ENCODE results near the gene JAG2.

The JAG2 gene

GRCh38 chr14:105200641-105201040 lies 32.1 kb upstream of the JAG2 start:
- Histone ChIP-seq H3K4me3 (no peak overlapping the region), H3K9ac (ENCODE audit: insufficient read length) (no peak overlapping the region), H3K9me3 (ENCODE audit: low read depth, low read length) (no peaks in the 10 kb centered on the region), H3K27ac (no peak overlapping the region), H3K36me3 (ENCODE audit: insufficient read depth, low read length) (no peaks in the 10 kb centered on the region)
- no peak for DNase-seq (ENCODE audit: low read depth, low spot score)
- no peak for TF ChIP-seq EZH2 (IDR thresholded peaks at IDR 0.05)

GRCh38 chr14:105200074-105200473 lies 31.5 kb upstream of the JAG2 start:
- no peak overlapping the region for H3K27ac ChIP-seq
- H3K9ac ChIP-seq (ENCODE audit: insufficient read length) = no peak overlapping the region
- no peak overlapping the region for H3K4me3 ChIP-seq
- H3K36me3 ChIP-seq (ENCODE audit: insufficient read depth, low read length) = no peaks in the 10 kb centered on the region
- H3K9me3 ChIP-seq (ENCODE audit: low read depth, low read length) = no peaks in the 10 kb centered on the region
- TF ChIP-seq EZH2 (IDR thresholded peaks at IDR 0.05) (no peak), FOXP2 (optimal IDR thresholded peaks at IDR 0.05; ENCODE audit: control extremely low read depth, extremely low read length, insufficient read depth) (no peak), POLR2AphosphoS5 (IDR thresholded peaks at IDR 0.05; ENCODE audit: borderline replicate concordance, low read depth, low read length) (no peak)
- no peak for DNase-seq (ENCODE audit: low read depth, low spot score)

GRCh38 chr14:105199093-105199492 lies 30.5 kb upstream of the JAG2 start:
- no peak overlapping the region for H3K27ac ChIP-seq
- TF ChIP-seq EZH2 (IDR thresholded peaks at IDR 0.05) (no peak), FOXP2 (optimal IDR thresholded peaks at IDR 0.05; ENCODE audit: control extremely low read depth, extremely low read length, insufficient read depth) (no peak), POLR2AphosphoS5 (IDR thresholded peaks at IDR 0.05; ENCODE audit: borderline replicate concordance, low read depth, low read length) (no peak)

GRCh38 chr14:105198588-105198987 lies 30.0 kb upstream of the JAG2 start:
- H3K27ac ChIP-seq = no peak overlapping the region
- no peak overlapping the region for H3K4me3 ChIP-seq
- TF ChIP-seq FOXP2 (optimal IDR thresholded peaks at IDR 0.05; ENCODE audit: control extremely low read depth, extremely low read length, insufficient read depth) (no peak), EZH2 (IDR thresholded peaks at IDR 0.05) (no peak), POLR2AphosphoS5 (IDR thresholded peaks at IDR 0.05; ENCODE audit: borderline replicate concordance, low read depth, low read length) (no peak)
- H3K9ac ChIP-seq (ENCODE audit: insufficient read length) = no peak overlapping the region
- H3K36me3 ChIP-seq (ENCODE audit: insufficient read depth, low read length) = no peaks in the 10 kb centered on the region
- H3K9me3 ChIP-seq (ENCODE audit: low read depth, low read length) = no peaks in the 10 kb centered on the region
- DNase-seq (ENCODE audit: low read depth, low spot score) = no peak

More at GRCh38 chr14:105199093-105199492, 30.5 kb upstream of the JAG2 start:
- no peak for DNase-seq (ENCODE audit: low read depth, low spot score)
- Histone ChIP-seq H3K9me3 (ENCODE audit: low read depth, low read length) (no peaks in the 10 kb centered on the region), H3K9ac (ENCODE audit: insufficient read length) (no peak overlapping the region), H3K4me3 (no peak overlapping the region), H3K36me3 (ENCODE audit: insufficient read depth, low read length) (no peaks in the 10 kb centered on the region)

- no peak for DNase-seq (ENCODE audit: low read depth, low spot score)
- H3K4me3 ChIP-seq = no peak overlapping the region
- TF ChIP-seq POLR2AphosphoS5 (IDR thresholded peaks at IDR 0.05; ENCODE audit: borderline replicate concordance, low read depth, low read length) = no peak
- no peak for TF ChIP-seq EZH2 (IDR thresholded peaks at IDR 0.05)
- no peak for TF ChIP-seq FOXP2 (optimal IDR thresholded peaks at IDR 0.05; ENCODE audit: control extremely low read depth, extremely low read length, insufficient read depth)
Observed at GRCh38 chr14:105197211-105197641, 28.6 kb upstream of the JAG2 start.

GRCh38 chr14:105196265-105196960 lies 27.8 kb upstream of the JAG2 start:
- H3K9me3 ChIP-seq (ENCODE audit: low read depth, low read length) = no peaks in the 10 kb centered on the region
- H3K9ac ChIP-seq (ENCODE audit: insufficient read length) = no peak overlapping the region
- no peak overlapping the region for H3K4me3 ChIP-seq

More at GRCh38 chr14:105197211-105197641, 28.6 kb upstream of the JAG2 start:
- Histone ChIP-seq H3K9me3 (ENCODE audit: low read depth, low read length) (no peaks in the 10 kb centered on the region), H3K36me3 (ENCODE audit: insufficient read depth, low read length) (no peaks in the 10 kb centered on the region), H3K27ac (no peak overlapping the region), H3K9ac (ENCODE audit: insufficient read length) (no peak overlapping the region)

GRCh38 chr14:105195522-105196264 lies 27.1 kb upstream of the JAG2 start:
- H3K36me3 ChIP-seq (ENCODE audit: insufficient read depth, low read length) = no peaks in the 10 kb centered on the region
- no peak overlapping the region for H3K9ac ChIP-seq (ENCODE audit: insufficient read length)
- no peaks in the 10 kb centered on the region for H3K9me3 ChIP-seq (ENCODE audit: low read depth, low read length)
- H3K4me3 ChIP-seq = no peak overlapping the region
- H3K27ac ChIP-seq = no peak overlapping the region
- TF ChIP-seq FOXP2 (optimal IDR thresholded peaks at IDR 0.05; ENCODE audit: control extremely low read depth, extremely low read length, insufficient read depth) (no peak), EZH2 (IDR thresholded peaks at IDR 0.05) (no peak), POLR2AphosphoS5 (IDR thresholded peaks at IDR 0.05; ENCODE audit: borderline replicate concordance, low read depth, low read length) (no peak)
- no peak for DNase-seq (ENCODE audit: low read depth, low spot score)

More at GRCh38 chr14:105196265-105196960, 27.8 kb upstream of the JAG2 start:
- no peak overlapping the region for H3K27ac ChIP-seq
- TF ChIP-seq POLR2AphosphoS5 (IDR thresholded peaks at IDR 0.05; ENCODE audit: borderline replicate concordance, low read depth, low read length) (no peak), EZH2 (IDR thresholded peaks at IDR 0.05) (no peak), FOXP2 (optimal IDR thresholded peaks at IDR 0.05; ENCODE audit: control extremely low read depth, extremely low read length, insufficient read depth) (no peak)
- H3K36me3 ChIP-seq (ENCODE audit: insufficient read depth, low read length) = no peaks in the 10 kb centered on the region
- DNase-seq (ENCODE audit: low read depth, low spot score) = no peak

- Histone ChIP-seq H3K9me3 (ENCODE audit: low read depth, low read length) (no peaks in the 10 kb centered on the region), H3K9ac (ENCODE audit: insufficient read length) (no peak overlapping the region), H3K36me3 (ENCODE audit: insufficient read depth, low read length) (no peaks in the 10 kb centered on the region), H3K4me3 (no peak overlapping the region), H3K27ac (no peak overlapping the region)
- TF ChIP-seq FOXP2 (optimal IDR thresholded peaks at IDR 0.05; ENCODE audit: control extremely low read depth, extremely low read length, insufficient read depth) (no peak), EZH2 (IDR thresholded peaks at IDR 0.05) (no peak), POLR2AphosphoS5 (IDR thresholded peaks at IDR 0.05; ENCODE audit: borderline replicate concordance, low read depth, low read length) (no peak)
- no peak for DNase-seq (ENCODE audit: low read depth, low spot score)
Observed at GRCh38 chr14:105195051-105195450, 26.5 kb upstream of the JAG2 start.
